AG10803 (cell line): ENCODE measurements around the gene GRIN2A.
A peak's percentile ranks its signal among the peaks of the same experiment; 100 is the strongest.

ENCODE experiments used
- DNase-seq: peaks from one replicate; pipeline ENCODE4 v3.0.0; 2010; ENCODE audit warnings: low read depth
- H3K4me3 ChIP-seq: 2 replicates; pipeline ENCODE4 v1.5.1; 2011; ENCODE audit warnings: mild to moderate bottlenecking, low read length, control low read depth
- CTCF ChIP-seq: conservative IDR thresholded peaks from 2 replicates; pipeline ENCODE4 v1.5.1; 2011; ENCODE audit warnings: mild to moderate bottlenecking, low read length, control low read depth, inconsistent platforms

Gene GRIN2A

DNA sequence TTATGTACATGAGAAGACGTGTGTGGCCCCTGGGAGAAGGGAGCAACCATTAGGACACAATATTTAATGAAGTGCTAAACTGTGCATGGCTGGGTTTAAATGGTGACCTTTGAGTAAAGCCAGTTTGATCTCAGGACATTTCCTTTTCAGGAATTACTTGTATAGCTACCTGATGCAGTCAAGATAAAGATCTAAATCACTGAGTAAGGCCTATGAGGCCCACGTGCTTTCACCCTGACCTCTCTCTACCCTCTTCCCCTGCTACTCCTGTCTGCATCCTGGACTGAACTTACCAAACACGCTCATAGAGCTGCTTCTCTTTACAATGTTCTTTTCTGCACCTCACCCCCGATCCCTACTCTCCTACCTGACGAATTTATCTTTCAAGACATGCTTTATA lies 98.9 kb downstream of the GRIN2A start:
- no peak overlapping the region for H3K4me3 ChIP-seq
- DNase-seq: no peak
- no peak for TF ChIP-seq CTCF

GRCh38 chr16:10081201-10081940 lies 100.9 kb downstream of the GRIN2A start:
- no peak overlapping the region for H3K4me3 ChIP-seq
- TF ChIP-seq CTCF: no peak
- no peak for DNase-seq

DNA sequence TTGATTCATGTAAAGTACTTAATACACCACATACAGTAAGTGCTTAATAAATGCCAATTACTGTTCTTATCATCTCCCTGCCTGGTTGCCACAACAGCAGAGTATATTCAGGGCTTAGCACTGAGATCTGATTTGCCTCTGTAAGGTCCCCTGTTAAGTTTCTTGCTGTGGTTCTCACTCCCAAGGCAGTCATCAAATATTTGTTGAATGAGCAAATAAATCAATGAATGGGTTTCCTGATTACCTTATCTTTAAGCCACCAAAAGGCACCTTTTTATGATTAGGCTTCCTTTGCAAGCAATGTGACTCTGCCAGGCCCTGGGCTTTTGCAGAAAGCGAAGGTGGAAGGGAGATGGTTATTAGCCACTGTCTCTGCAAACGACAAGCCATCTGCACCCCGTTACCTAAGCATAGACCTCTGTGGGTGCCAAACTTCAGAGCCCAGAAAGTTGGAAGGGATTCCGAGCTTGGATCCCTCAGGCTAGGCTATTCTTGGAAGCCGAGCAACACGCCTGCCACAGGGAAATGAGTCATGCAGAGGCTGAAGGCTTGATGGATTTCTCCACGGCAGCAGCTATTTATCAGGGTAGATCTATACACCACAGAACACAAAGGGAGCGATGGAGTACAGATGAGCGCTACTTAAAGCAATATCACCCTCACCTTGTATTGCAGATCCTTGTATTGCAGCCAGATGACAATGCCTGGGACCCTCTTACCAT lies 102.0 kb downstream of the GRIN2A start:
- no peak overlapping the region for H3K4me3 ChIP-seq
- peak; percentile 75 for DNase-seq
- TF ChIP-seq CTCF: no peak

- no peak for TF ChIP-seq CTCF
- H3K4me3 ChIP-seq: no peak overlapping the region
- DNase-seq: no peak
Measured at GRCh38 chr16:10078541-10078949, 103.7 kb downstream of the GRIN2A start.

DNA sequence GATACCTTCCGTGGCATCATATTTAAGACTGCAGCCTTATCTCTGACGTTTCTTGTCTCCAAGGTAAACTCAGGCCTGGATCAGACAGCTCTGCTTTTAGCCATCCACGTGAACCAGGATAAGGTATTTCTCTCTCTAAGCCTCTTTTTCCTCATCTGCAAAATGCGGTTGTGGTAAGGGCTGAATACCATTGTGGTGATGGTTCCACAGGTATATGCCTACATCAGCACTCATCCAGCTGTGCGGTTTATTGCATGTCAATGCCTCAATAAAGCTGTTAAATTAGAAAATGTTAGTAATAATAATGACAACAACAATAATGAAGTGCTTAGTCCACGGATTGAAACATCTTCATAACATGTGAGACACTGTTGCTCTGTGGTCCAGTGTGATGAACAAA lies 104.4 kb downstream of the GRIN2A start:
- H3K4me3 ChIP-seq: no peak overlapping the region
- TF ChIP-seq CTCF: no peak
- DNase-seq: no peak

- DNase-seq: no peak
- H3K4me3 ChIP-seq: no peak overlapping the region
- TF ChIP-seq CTCF: no peak
Measured at GRCh38 chr16:10076037-10076436, 106.2 kb downstream of the GRIN2A start.

GRCh38 chr16:10070591-10070990 lies 111.6 kb downstream of the GRIN2A start:
- DNase-seq: no peak
- H3K4me3 ChIP-seq: no peak overlapping the region
- TF ChIP-seq CTCF: no peak
